ENCODE data around the gene INPPL1.
"Not testable (repeated sequence)": the region's sequence is repeated elsewhere in the genome, so short reads cannot be mapped to it uniquely, and the experiment has no call there.

The INPPL1 gene

GRCh38 chr11:72189455-72190250 is 34.9 kb upstream of the INPPL1 start:
- TF ChIP-seq CTCF (IDR thresholded peaks at IDR 0.05; ENCODE audit: low read depth, low read length) (no peak), EZH2phosphoT487 (IDR thresholded peaks at IDR 0.05; ENCODE audit: low read depth) (no peak)
- Histone ChIP-seq H3K9ac (ENCODE audit: low read length) (no peak overlapping the region), H3K36me3 (replicated peaks; ENCODE audit: low read depth, low read length) (no peaks in the 10 kb centered on the region), H3K9me3 (ENCODE audit: insufficient read depth, low read length) (no peaks in the 10 kb centered on the region), H3K79me2 (ENCODE audit: low read length) (no peaks in the 10 kb centered on the region), H3K27me3 (ENCODE audit: low read depth, low read length) (0 out of 2 replicates have a peak, but pooled peaks cover 2% of the 10 kb centered on the region), H3K4me1 (ENCODE audit: low read length) (no peaks in the 10 kb centered on the region), H2AFZ (ENCODE audit: low read depth, low read length) (no peak overlapping the region), H3K4me3 (ENCODE audit: low read length) (no peak overlapping the region), H3K4me2 (ENCODE audit: low read length) (no peak overlapping the region), H4K20me1 (ENCODE audit: insufficient read depth, low read length) (no peaks in the 10 kb centered on the region), H3K27ac (ENCODE audit: low read length) (no peak overlapping the region)

- no peaks in the 10 kb centered on the region for H4K20me1 ChIP-seq (ENCODE audit: insufficient read depth, low read length)
- H3K4me2 ChIP-seq (ENCODE audit: low read length) = no peak overlapping the region
- H3K4me1 ChIP-seq (ENCODE audit: low read length) = no peaks in the 10 kb centered on the region
- TF ChIP-seq EZH2phosphoT487 (IDR thresholded peaks at IDR 0.05; ENCODE audit: low read depth) = no peak
- no peak for TF ChIP-seq CTCF (IDR thresholded peaks at IDR 0.05; ENCODE audit: low read depth, low read length)
- no peak overlapping the region for H3K4me3 ChIP-seq (ENCODE audit: low read length)
- H3K27ac ChIP-seq (ENCODE audit: low read length) = no peak overlapping the region
- H3K9me3 ChIP-seq (ENCODE audit: insufficient read depth, low read length) = no peaks in the 10 kb centered on the region
- no peak overlapping the region for H2AFZ ChIP-seq (ENCODE audit: low read depth, low read length)
- H3K79me2 ChIP-seq (ENCODE audit: low read length) = no peaks in the 10 kb centered on the region
- H3K36me3 ChIP-seq (replicated peaks; ENCODE audit: low read depth, low read length) = no peaks in the 10 kb centered on the region
- H3K9ac ChIP-seq (ENCODE audit: low read length) = no peak overlapping the region
- no peaks in the 10 kb centered on the region for H3K27me3 ChIP-seq (ENCODE audit: low read depth, low read length)
These were observed 33.9 kb upstream of the INPPL1 start for GRCh38 chr11:72190631-72191071.

GRCh38 chr11:72191961-72192381 is 32.6 kb upstream of the INPPL1 start, which contains the start of gene FOLR1:
Gene FOLR1 (plus strand): TSS chr11:72192140. CDS start chr11:72192174, 34 bp downstream.
- Histone ChIP-seq H3K4me2 (ENCODE audit: low read length) (no peak within 1 kb of the TSS), H2AFZ (ENCODE audit: low read depth, low read length) (no peak within 1 kb of the TSS), H4K20me1 (ENCODE audit: insufficient read depth, low read length) (no peaks in the 10 kb centered on the region), H3K4me3 (ENCODE audit: low read length) (no peak within 1 kb of the TSS), H3K9me3 (ENCODE audit: insufficient read depth, low read length) (no peaks in the 10 kb centered on the region), H3K79me2 (ENCODE audit: low read length) (no peaks in the 10 kb centered on the region), H3K27me3 (ENCODE audit: low read depth, low read length) (no peaks in the 10 kb centered on the region), H3K36me3 (replicated peaks; ENCODE audit: low read depth, low read length) (no peaks in the 10 kb centered on the region), H3K4me1 (ENCODE audit: low read length) (no peaks in the 10 kb centered on the region), H3K9ac (ENCODE audit: low read length) (no peak within 1 kb of the TSS), H3K27ac (ENCODE audit: low read length) (no peak within 1 kb of the TSS)
- no peak for TF ChIP-seq CTCF (IDR thresholded peaks at IDR 0.05; ENCODE audit: low read depth, low read length)
- no peak for TF ChIP-seq EZH2phosphoT487 (IDR thresholded peaks at IDR 0.05; ENCODE audit: low read depth)

GRCh38 chr11:72195518-72196270 is 28.9 kb upstream of the INPPL1 start:
- no peak for TF ChIP-seq CTCF (IDR thresholded peaks at IDR 0.05; ENCODE audit: low read depth, low read length)
- no peak for TF ChIP-seq EZH2phosphoT487 (IDR thresholded peaks at IDR 0.05; ENCODE audit: low read depth)

GRCh38 chr11:72201445-72201844 is 23.1 kb upstream of the INPPL1 start:
- H3K9me3 ChIP-seq (ENCODE audit: insufficient read depth, low read length); H3K27ac ChIP-seq (ENCODE audit: low read length); H3K4me3 ChIP-seq (ENCODE audit: low read length); H4K20me1 ChIP-seq (ENCODE audit: insufficient read depth, low read length); H3K79me2 ChIP-seq (ENCODE audit: low read length); H3K4me2 ChIP-seq (ENCODE audit: low read length); H3K4me1 ChIP-seq (ENCODE audit: low read length); H3K27me3 ChIP-seq (ENCODE audit: low read depth, low read length); H3K9ac ChIP-seq (ENCODE audit: low read length); H2AFZ ChIP-seq (ENCODE audit: low read depth, low read length); H3K36me3 ChIP-seq (replicated peaks; ENCODE audit: low read depth, low read length): not testable (repeated sequence)

More at GRCh38 chr11:72195518-72196270, 28.9 kb upstream of the INPPL1 start:
- Histone ChIP-seq H3K79me2 (ENCODE audit: low read length) (no peaks in the 10 kb centered on the region), H3K4me2 (ENCODE audit: low read length) (no peak overlapping the region), H3K9ac (ENCODE audit: low read length) (no peak overlapping the region), H3K27ac (ENCODE audit: low read length) (no peak overlapping the region), H3K4me3 (ENCODE audit: low read length) (no peak overlapping the region), H4K20me1 (ENCODE audit: insufficient read depth, low read length) (no peaks in the 10 kb centered on the region), H3K36me3 (replicated peaks; ENCODE audit: low read depth, low read length) (no peaks in the 10 kb centered on the region), H3K27me3 (ENCODE audit: low read depth, low read length) (no peaks in the 10 kb centered on the region), H2AFZ (ENCODE audit: low read depth, low read length) (no peak overlapping the region), H3K4me1 (ENCODE audit: low read length) (no peaks in the 10 kb centered on the region), H3K9me3 (ENCODE audit: insufficient read depth, low read length) (no peaks in the 10 kb centered on the region)
